GM06990 (cell line): ENCODE data around the gene ICA1.

Experiments used
- DNase-seq: peaks from one replicate; pipeline ENCODE4 v3.0.0-alpha.2; 2011; ENCODE audit not compliant: insufficient read length; ENCODE audit errors: extremely low read depth
- H3K27me3 ChIP-seq: replicated peaks from 2 replicates; pipeline ENCODE4 v1.6.0; 2011; ENCODE audit warnings: low read length; ENCODE audit not compliant: control insufficient read depth, insufficient read depth
- H3K36me3 ChIP-seq: 2 replicates; pipeline ENCODE4 v1.5.1; 2011; ENCODE audit warnings: low read length; ENCODE audit not compliant: control insufficient read depth, insufficient read depth
- H3K4me3 ChIP-seq: replicated peaks from 2 replicates; pipeline ENCODE4 v1.5.1; 2011; ENCODE audit warnings: low read depth, mild to moderate bottlenecking, control low read depth, low read length
- TF ChIP-seq, protein P1 (sequence below): IDR thresholded peaks from 2 replicates; pipeline ENCODE4 v1.5.1; 2011; ENCODE audit warnings: low read length, control low read depth, mild to moderate bottlenecking, inconsistent platforms; ENCODE audit not compliant: insufficient read depth, poor library complexity, severe bottlenecking

ICA1 gene

DNA sequence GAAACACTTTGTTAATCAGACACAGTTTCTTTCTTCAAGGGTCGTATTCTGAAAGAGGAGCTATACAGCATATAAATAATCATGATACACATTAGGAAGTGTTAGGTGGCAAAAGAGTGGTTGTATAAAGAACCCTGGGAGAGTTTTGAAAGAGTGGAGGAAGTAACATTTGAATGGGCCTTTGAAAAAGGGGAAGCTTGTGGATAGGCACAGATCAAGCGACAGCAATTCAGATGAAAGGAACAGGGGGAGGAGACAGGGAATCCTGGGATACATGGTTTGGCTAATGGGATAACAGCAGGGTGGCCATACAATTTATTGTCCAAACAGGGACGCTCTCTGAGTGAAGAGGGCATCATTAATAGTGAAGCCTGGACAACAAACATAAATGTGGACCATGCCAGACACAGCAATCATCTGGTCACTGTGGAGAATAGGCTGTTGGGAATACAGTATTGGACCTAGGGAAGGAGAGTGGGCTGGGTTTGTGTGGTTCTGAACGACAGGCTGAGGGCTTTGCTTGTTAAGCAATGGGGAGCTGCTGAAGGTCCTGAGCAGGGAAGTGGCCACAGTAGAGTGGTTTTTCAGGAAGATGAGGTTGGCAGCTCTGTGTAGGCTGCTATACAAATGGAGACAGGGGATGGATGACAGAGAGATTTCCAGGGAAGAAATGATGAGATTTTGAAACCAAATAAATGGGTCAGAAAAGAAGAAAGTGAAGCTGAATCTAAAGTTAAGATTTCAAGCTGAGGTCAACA is 75.9 kb downstream of the ICA1 start:
- no peaks in the 10 kb centered on the region for H3K36me3 ChIP-seq
- DNase-seq = no peak
- TF ChIP-seq, protein P1, sequence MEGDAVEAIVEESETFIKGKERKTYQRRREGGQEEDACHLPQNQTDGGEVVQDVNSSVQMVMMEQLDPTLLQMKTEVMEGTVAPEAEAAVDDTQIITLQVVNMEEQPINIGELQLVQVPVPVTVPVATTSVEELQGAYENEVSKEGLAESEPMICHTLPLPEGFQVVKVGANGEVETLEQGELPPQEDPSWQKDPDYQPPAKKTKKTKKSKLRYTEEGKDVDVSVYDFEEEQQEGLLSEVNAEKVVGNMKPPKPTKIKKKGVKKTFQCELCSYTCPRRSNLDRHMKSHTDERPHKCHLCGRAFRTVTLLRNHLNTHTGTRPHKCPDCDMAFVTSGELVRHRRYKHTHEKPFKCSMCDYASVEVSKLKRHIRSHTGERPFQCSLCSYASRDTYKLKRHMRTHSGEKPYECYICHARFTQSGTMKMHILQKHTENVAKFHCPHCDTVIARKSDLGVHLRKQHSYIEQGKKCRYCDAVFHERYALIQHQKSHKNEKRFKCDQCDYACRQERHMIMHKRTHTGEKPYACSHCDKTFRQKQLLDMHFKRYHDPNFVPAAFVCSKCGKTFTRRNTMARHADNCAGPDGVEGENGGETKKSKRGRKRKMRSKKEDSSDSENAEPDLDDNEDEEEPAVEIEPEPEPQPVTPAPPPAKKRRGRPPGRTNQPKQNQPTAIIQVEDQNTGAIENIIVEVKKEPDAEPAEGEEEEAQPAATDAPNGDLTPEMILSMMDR = no peak
- no peak overlapping the region for H3K4me3 ChIP-seq
- H3K27me3 ChIP-seq = no peaks in the 10 kb centered on the region

DNA sequence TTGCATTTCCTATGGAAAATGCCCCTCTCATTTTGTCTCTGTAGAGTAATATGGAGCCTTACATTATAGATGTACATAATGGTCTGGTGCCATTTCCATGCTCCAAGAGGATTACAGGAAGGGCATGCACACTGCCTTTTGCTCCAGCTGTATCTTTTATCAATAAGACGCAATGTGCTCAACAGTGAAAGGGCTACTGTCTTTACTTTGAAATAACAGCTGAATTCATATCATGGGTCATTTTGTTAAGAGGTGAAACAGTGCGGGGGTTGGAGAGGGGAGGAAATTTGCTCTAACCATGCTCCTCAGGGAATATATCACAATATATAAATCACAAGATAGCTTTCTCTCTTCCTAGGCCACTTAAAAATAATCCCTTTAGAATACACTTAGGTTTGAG is 77.7 kb downstream of the ICA1 start:
- DNase-seq = no peak
- Histone ChIP-seq H3K27me3 (no peaks in the 10 kb centered on the region), H3K36me3 (no peaks in the 10 kb centered on the region), H3K4me3 (no peak overlapping the region)
- TF ChIP-seq, protein P1 = no peak

DNA sequence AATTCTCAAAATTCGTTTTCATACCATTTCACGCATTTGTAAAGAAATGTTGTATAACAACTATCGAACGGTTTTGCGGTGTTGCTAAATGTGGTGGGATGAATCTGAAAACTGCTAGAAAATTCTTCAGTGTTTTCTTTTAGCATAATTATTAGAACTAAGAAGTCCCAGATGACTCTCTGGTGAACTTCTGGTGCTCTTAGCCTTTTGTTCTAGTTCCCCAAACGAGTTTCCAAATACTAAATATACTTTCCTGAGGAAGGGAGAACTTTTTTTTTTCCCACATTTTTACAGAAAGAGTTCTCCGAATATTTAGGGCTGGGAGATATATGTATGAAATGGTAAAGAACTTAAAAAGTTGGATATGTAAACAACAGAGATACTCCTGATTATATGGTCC is 82.5 kb downstream of the ICA1 start:
- TF ChIP-seq, protein P1 = no peak
- Histone ChIP-seq H3K27me3 (no peaks in the 10 kb centered on the region), H3K36me3 (no peaks in the 10 kb centered on the region), H3K4me3 (no peak overlapping the region)
- no peak for DNase-seq

DNA sequence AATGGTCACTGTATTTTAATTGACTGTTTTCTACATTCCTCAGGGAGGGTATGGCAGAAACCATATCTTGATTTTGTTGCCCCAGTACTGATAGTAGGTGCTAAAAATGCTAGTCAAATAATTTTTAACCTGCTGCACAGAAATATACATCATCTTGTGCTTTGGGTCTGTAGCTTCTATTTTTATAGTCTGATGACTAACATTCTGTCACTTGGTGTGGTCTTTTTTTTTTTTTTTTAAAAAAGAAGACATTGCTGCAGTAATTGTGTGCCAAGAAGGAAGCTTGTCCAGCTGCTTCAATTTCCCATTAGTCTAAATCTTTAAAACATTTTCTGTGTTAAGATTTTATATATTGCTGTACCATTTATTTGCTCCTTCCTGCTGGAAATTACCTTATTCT is 83.6 kb downstream of the ICA1 start:
- no peak for DNase-seq
- TF ChIP-seq, protein P1 = no peak
- no peaks in the 10 kb centered on the region for H3K36me3 ChIP-seq
- no peaks in the 10 kb centered on the region for H3K27me3 ChIP-seq
- H3K4me3 ChIP-seq = no peak overlapping the region

DNA sequence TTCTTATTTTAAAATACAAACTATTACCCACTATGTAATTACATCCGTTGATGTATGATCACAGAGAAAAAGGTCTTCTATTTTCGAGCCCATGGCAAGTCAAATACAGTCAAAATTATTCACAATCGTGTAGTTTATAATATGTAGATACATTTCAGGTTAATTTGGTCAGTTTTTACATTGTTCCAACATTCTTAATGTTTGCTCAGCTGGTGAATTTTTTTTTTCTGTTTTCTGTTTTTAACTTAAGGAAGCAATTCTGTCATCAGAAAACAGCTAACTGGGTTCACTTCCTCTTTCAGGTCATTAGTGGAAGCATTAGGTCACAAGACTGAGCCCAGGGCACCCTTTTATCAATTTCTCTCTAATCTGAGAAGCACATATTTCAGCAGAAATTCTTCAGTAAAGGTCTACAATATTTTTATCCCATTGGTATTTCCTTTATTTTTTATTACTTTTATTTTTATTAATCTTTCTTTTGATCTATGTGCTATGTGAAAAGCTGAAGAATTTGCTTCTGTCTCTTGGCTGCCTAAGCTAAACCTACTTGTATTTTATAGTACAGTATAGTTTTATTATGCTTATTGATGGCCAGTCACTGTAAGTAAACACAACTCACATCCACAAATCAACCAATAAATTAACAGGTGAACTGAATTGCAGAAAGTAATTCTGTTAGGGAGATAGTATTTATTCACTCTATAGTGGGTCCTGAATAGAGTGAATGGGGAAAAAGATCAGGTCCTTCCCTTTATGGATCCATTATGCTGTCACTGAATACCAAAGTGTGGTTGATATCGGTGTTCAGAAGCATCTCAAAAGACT is 84.6 kb downstream of the ICA1 start:
- DNase-seq = peak; percentile 58
- TF ChIP-seq, protein P1 = no peak
- H3K27me3 ChIP-seq = no peaks in the 10 kb centered on the region
- peak overlapping the region; percentile 34; the same call in 1 of the 2 replicates for H3K4me3 ChIP-seq
- H3K36me3 ChIP-seq = no peaks in the 10 kb centered on the region
